ENCODE results near the gene SSC5D.

- no peak for TF ChIP-seq GABPA (IDR thresholded peaks at IDR 0.05 in 1 of 2, conservative IDR thresholded peaks at IDR 0.05 in 1 of 2)
- TF ChIP-seq, protein P1, sequence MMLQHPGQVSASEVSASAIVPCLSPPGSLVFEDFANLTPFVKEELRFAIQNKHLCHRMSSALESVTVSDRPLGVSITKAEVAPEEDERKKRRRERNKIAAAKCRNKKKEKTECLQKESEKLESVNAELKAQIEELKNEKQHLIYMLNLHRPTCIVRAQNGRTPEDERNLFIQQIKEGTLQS (IDR thresholded peaks at IDR 0.05): no peak
- TF ChIP-seq CTCF (IDR thresholded peaks at IDR 0.05; ENCODE audit: low read depth, low read length, missing input control): no peak
- TF ChIP-seq, protein P2, sequence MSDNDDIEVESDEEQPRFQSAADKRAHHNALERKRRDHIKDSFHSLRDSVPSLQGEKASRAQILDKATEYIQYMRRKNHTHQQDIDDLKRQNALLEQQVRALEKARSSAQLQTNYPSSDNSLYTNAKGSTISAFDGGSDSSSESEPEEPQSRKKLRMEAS (IDR thresholded peaks at IDR 0.05): no peak
- no peak for TF ChIP-seq TAF1 (conservative IDR thresholded peaks at IDR 0.05)
- TF ChIP-seq ZBTB33 (IDR thresholded peaks at IDR 0.05): no peak
Measured at GRCh38 chr19:55527197-55528029, 39.2 kb downstream of the SSC5D start.

Measured in liver (tissue), 3 donors.